Measurements from ENCODE around the gene MT1B. TPM values are rescaled to one million over a fixed set of nuclear protein-coding genes. Genes with fewer than 3 reads are reported as not detected.

The MT1B gene
- total and polyA plus RNA-seq, 2 of the 13 experiments (the other 11 are each of a cell fraction or from before 2014, with no cell fraction given), result 0.89 TPM; not detected in 1

- TF ChIP-seq AKNA (CRISPR knock-in tag; IDR thresholded peaks at IDR 0.05; ENCODE audit: borderline replicate concordance), result no peak
- no peak for TF ChIP-seq ZNF33A (CRISPR knock-in tag; IDR thresholded peaks at IDR 0.05; ENCODE audit: borderline replicate concordance)
- TF ChIP-seq SOX13 (IDR thresholded peaks at IDR 0.05), result no peak
- TF ChIP-seq SOX13 (CRISPR knock-in tag; conservative IDR thresholded peaks at IDR 0.05 in 1 of 2, IDR thresholded peaks at IDR 0.05 in 1 of 2), result peak in 1 of 2 experiments; percentile 27; a peak in 1 of 4 replicates
- peak; percentile 39 to 58; a peak in 3 of 4 replicates for TF ChIP-seq MAFK (conservative IDR thresholded peaks at IDR 0.05 in 1 of 2, IDR thresholded peaks at IDR 0.05 in 1 of 2; ENCODE audit: low read length in 2 of 2)
- no peak; the same call in 1 of the 2 replicates for TF ChIP-seq ZNF512 (CRISPR knock-in tag; IDR thresholded peaks at IDR 0.05)
- TF ChIP-seq ZNF816 (CRISPR knock-in tag; IDR thresholded peaks at IDR 0.05; ENCODE audit: borderline replicate concordance), result no peak
- TF ChIP-seq ZNF30 (CRISPR knock-in tag; IDR thresholded peaks at IDR 0.05), result no peak
- TF ChIP-seq ZNF329 (CRISPR knock-in tag; IDR thresholded peaks at IDR 0.05; ENCODE audit: low read depth), result no peak
- TF ChIP-seq MEF2D (CRISPR knock-in tag; IDR thresholded peaks at IDR 0.05), result 0 out of 2 replicates have a peak, but pooled peaks have one; percentile 19
- TF ChIP-seq, protein P1, sequence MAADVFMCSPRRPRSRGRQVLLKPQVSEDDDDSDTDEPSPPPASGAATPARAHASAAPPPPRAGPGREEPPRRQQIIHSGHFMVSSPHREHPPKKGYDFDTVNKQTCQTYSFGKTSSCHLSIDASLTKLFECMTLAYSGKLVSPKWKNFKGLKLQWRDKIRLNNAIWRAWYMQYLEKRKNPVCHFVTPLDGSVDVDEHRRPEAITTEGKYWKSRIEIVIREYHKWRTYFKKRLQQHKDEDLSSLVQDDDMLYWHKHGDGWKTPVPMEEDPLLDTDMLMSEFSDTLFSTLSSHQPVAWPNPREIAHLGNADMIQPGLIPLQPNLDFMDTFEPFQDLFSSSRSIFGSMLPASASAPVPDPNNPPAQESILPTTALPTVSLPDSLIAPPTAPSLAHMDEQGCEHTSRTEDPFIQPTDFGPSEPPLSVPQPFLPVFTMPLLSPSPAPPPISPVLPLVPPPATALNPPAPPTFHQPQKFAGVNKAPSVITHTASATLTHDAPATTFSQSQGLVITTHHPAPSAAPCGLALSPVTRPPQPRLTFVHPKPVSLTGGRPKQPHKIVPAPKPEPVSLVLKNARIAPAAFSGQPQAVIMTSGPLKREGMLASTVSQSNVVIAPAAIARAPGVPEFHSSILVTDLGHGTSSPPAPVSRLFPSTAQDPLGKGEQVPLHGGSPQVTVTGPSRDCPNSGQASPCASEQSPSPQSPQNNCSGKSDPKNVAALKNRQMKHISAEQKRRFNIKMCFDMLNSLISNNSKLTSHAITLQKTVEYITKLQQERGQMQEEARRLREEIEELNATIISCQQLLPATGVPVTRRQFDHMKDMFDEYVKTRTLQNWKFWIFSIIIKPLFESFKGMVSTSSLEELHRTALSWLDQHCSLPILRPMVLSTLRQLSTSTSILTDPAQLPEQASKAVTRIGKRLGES (CRISPR knock-in tag; IDR thresholded peaks at IDR 0.05; ENCODE audit: borderline replicate concordance), result no peak
- no peak for TF ChIP-seq DMTF1 (CRISPR knock-in tag; IDR thresholded peaks at IDR 0.05)
- peak; percentile 31; the same call in 1 of the 2 replicates for TF ChIP-seq NCOR1 (IDR thresholded peaks at IDR 0.05; ENCODE audit: borderline replicate concordance, low read length)
- no peak for TF ChIP-seq ZNF572 (CRISPR knock-in tag; IDR thresholded peaks at IDR 0.05)
Observed at GRCh38 chr16:56681939-56682702, 30.4 kb downstream of the MT1B start, which contains the start of gene MT1X (continued).
